Thyroid gland (tissue), 4 donors: ENCODE measurements around the gene GRAMD1C.

Source experiments
- POLR2A ChIP-seq, 2 donors: fragments of 450-650 bp; IDR thresholded peaks; one replicate each; pipeline ENCODE4 v1.6.1; 2017; ENCODE audit warnings: antibody characterized with exemption in 2 of 2, mild to moderate bottlenecking in 2 of 2, moderate library complexity in 1 of 2
- TF ChIP-seq, protein P1 (sequence below), 6 experiments: fragments of 200-600 bp in 3 of 6; fragments of 450-650 bp in 3 of 6; sonication (generic) in 3 of 6; IDR thresholded peaks; one replicate each; pipeline ENCODE4 v1.5.1; 2016 to 2019; ENCODE audit warnings: antibody characterized with exemption in 6 of 6, mild to moderate bottlenecking in 2 of 6, inconsistent platforms in 1 of 6, moderate library complexity in 1 of 6

- TF ChIP-seq, protein P1, sequence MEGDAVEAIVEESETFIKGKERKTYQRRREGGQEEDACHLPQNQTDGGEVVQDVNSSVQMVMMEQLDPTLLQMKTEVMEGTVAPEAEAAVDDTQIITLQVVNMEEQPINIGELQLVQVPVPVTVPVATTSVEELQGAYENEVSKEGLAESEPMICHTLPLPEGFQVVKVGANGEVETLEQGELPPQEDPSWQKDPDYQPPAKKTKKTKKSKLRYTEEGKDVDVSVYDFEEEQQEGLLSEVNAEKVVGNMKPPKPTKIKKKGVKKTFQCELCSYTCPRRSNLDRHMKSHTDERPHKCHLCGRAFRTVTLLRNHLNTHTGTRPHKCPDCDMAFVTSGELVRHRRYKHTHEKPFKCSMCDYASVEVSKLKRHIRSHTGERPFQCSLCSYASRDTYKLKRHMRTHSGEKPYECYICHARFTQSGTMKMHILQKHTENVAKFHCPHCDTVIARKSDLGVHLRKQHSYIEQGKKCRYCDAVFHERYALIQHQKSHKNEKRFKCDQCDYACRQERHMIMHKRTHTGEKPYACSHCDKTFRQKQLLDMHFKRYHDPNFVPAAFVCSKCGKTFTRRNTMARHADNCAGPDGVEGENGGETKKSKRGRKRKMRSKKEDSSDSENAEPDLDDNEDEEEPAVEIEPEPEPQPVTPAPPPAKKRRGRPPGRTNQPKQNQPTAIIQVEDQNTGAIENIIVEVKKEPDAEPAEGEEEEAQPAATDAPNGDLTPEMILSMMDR (IDR thresholded peaks at IDR 0.05): no peak
- no peak for TF ChIP-seq POLR2A (IDR thresholded peaks at IDR 0.05)
These were observed 7.6 kb upstream of the GRAMD1C start for GRCh38 chr3:113831103-113831355.
